Central memory CD8-positive, alpha-beta T cell (primary cell): ENCODE measurements around the gene SLC4A3.
A peak's percentile ranks its signal among the peaks of the same experiment; 100 is the strongest.

Source experiments
- ATAC-seq: fragments of 150-1000 bp; cut with Tn5 transposase; replicated peaks from 2 replicates; pipeline ENCODE4 v1.10.0; 2022; ENCODE audit warnings: mild to moderate bottlenecking, moderate FRiP score, moderate number of reproducible peaks; ENCODE audit not compliant: poor library complexity, severe bottlenecking; ENCODE audit errors: extremely low read depth
- DNase-seq, 2 donors: peaks; one replicate each; pipeline ENCODE4 v3.0.0; 2021; ENCODE audit warnings: low spot score in 2 of 2
- H3K27ac Mint-ChIP-seq: one replicate; pipeline ENCODE4 v1.8.0; 2022; ENCODE audit warnings: low read depth, mild to moderate bottlenecking, moderate library complexity, mixed read lengths
- H3K27me3 Mint-ChIP-seq: one replicate; pipeline ENCODE4 v1.8.0; 2022; ENCODE audit warnings: mixed read lengths
- H3K36me3 Mint-ChIP-seq: one replicate; pipeline ENCODE4 v1.8.0; 2022; ENCODE audit warnings: mild to moderate bottlenecking, moderate library complexity, mixed read lengths; ENCODE audit not compliant: insufficient read depth
- H3K4me1 Mint-ChIP-seq: one replicate; pipeline ENCODE4 v1.8.0; 2022; ENCODE audit warnings: mixed read lengths
- H3K4me3 Mint-ChIP-seq: one replicate; pipeline ENCODE4 v1.8.0; 2022; ENCODE audit warnings: mild to moderate bottlenecking, moderate library complexity, mixed read lengths
- H3K9me3 Mint-ChIP-seq: one replicate; pipeline ENCODE4 v1.8.0; 2022; ENCODE audit warnings: mixed read lengths

SLC4A3 gene

GRCh38 chr2:219605607-219605954 lies 21.8 kb upstream of the SLC4A3 start:
- Mint-ChIP-seq H3K4me3 (no peak overlapping the region), H3K27ac (no peak overlapping the region), H3K36me3 (peaks cover 42% of the 10 kb centered on the region), H3K4me1 (peaks cover 7% of the 10 kb centered on the region), H3K27me3 (no peaks in the 10 kb centered on the region), H3K9me3 (no peaks in the 10 kb centered on the region)
- DNase-seq = no peak
- ATAC-seq = no peak

GRCh38 chr2:219607931-219608330 lies 19.5 kb upstream of the SLC4A3 start:
- peaks cover 15% of the 10 kb centered on the region for H3K4me1 Mint-ChIP-seq
- DNase-seq = no peak

GRCh38 chr2:219608399-219608964 lies 18.9 kb upstream of the SLC4A3 start:
- ATAC-seq (no peak), DNase-seq (no peak)
- Mint-ChIP-seq H3K9me3 (no peaks in the 10 kb centered on the region), H3K27ac (no peak overlapping the region), H3K36me3 (peaks cover 29% of the 10 kb centered on the region), H3K4me1 (peaks cover 16% of the 10 kb centered on the region), H3K27me3 (no peaks in the 10 kb centered on the region), H3K4me3 (no peak overlapping the region)

More at GRCh38 chr2:219607931-219608330, 19.5 kb upstream of the SLC4A3 start:
- H3K27ac Mint-ChIP-seq = no peak overlapping the region
- ATAC-seq = no peak
- H3K9me3 Mint-ChIP-seq = no peaks in the 10 kb centered on the region
- H3K36me3 Mint-ChIP-seq = peaks cover 34% of the 10 kb centered on the region
- H3K27me3 Mint-ChIP-seq = no peaks in the 10 kb centered on the region
- H3K4me3 Mint-ChIP-seq = no peak overlapping the region

GRCh38 chr2:219609149-219609750 lies 18.2 kb upstream of the SLC4A3 start:
- Mint-ChIP-seq H3K36me3 (peaks cover 24% of the 10 kb centered on the region), H3K9me3 (no peaks in the 10 kb centered on the region), H3K4me3 (no peak overlapping the region), H3K27me3 (no peaks in the 10 kb centered on the region), H3K4me1 (peaks cover 18% of the 10 kb centered on the region), H3K27ac (no peak overlapping the region)
- ATAC-seq (no peak), DNase-seq (no peak)

- H3K4me1 Mint-ChIP-seq = peaks cover 21% of the 10 kb centered on the region
- peaks cover 23% of the 10 kb centered on the region for H3K36me3 Mint-ChIP-seq
- no peak overlapping the region for H3K27ac Mint-ChIP-seq
Observed at GRCh38 chr2:219611306-219611705, 16.1 kb upstream of the SLC4A3 start.

GRCh38 chr2:219611866-219612576 lies 15.4 kb upstream of the SLC4A3 start:
- DNase-seq (no peak), ATAC-seq (no peak)
- Mint-ChIP-seq H3K9me3 (no peaks in the 10 kb centered on the region), H3K4me1 (peaks cover 21% of the 10 kb centered on the region), H3K27ac (peak overlapping the region; percentile 58), H3K4me3 (peak overlapping the region; percentile 41), H3K27me3 (no peaks in the 10 kb centered on the region), H3K36me3 (peaks cover 22% of the 10 kb centered on the region)

More at GRCh38 chr2:219611306-219611705, 16.1 kb upstream of the SLC4A3 start:
- Mint-ChIP-seq H3K4me3 (peak overlapping the region; percentile 19), H3K27me3 (no peaks in the 10 kb centered on the region), H3K9me3 (no peaks in the 10 kb centered on the region)
- no peak for ATAC-seq
- DNase-seq = no peak

- ATAC-seq = peak; percentile 67
- no peak for DNase-seq
- no peaks in the 10 kb centered on the region for H3K9me3 Mint-ChIP-seq
- H3K27me3 Mint-ChIP-seq = no peaks in the 10 kb centered on the region
- H3K4me3 Mint-ChIP-seq = peak overlapping the region; percentile 41
- H3K4me1 Mint-ChIP-seq = peaks cover 21% of the 10 kb centered on the region
- H3K36me3 Mint-ChIP-seq = peaks cover 18% of the 10 kb centered on the region
- H3K27ac Mint-ChIP-seq = peak overlapping the region; percentile 58
Observed at GRCh38 chr2:219612577-219613286, 14.7 kb upstream of the SLC4A3 start.

- H3K27me3 Mint-ChIP-seq = no peaks in the 10 kb centered on the region
- peaks cover 21% of the 10 kb centered on the region for H3K4me1 Mint-ChIP-seq
- H3K4me3 Mint-ChIP-seq = no peak overlapping the region
- no peak for ATAC-seq
- DNase-seq = no peak
- peak overlapping the region; percentile 16 for H3K27ac Mint-ChIP-seq
- peaks cover 16% of the 10 kb centered on the region for H3K36me3 Mint-ChIP-seq
- no peaks in the 10 kb centered on the region for H3K9me3 Mint-ChIP-seq
Observed at GRCh38 chr2:219613461-219614070, 13.9 kb upstream of the SLC4A3 start.

GRCh38 chr2:219614076-219614860 lies 13.2 kb upstream of the SLC4A3 start:
- Mint-ChIP-seq H3K27ac (no peak overlapping the region), H3K36me3 (peaks cover 12% of the 10 kb centered on the region), H3K4me3 (peak overlapping the region; percentile 29), H3K9me3 (no peaks in the 10 kb centered on the region), H3K27me3 (no peaks in the 10 kb centered on the region), H3K4me1 (peaks cover 21% of the 10 kb centered on the region)
- DNase-seq = no peak
- no peak for ATAC-seq

GRCh38 chr2:219615036-219615435 lies 12.4 kb upstream of the SLC4A3 start:
- no peak overlapping the region for H3K4me3 Mint-ChIP-seq
- ATAC-seq (no peak), DNase-seq (no peak)
- no peak overlapping the region for H3K27ac Mint-ChIP-seq
- H3K4me1 Mint-ChIP-seq = peaks cover 21% of the 10 kb centered on the region
- no peaks in the 10 kb centered on the region for H3K27me3 Mint-ChIP-seq
- no peaks in the 10 kb centered on the region for H3K9me3 Mint-ChIP-seq
- H3K36me3 Mint-ChIP-seq = peaks cover 6% of the 10 kb centered on the region

- no peaks in the 10 kb centered on the region for H3K27me3 Mint-ChIP-seq
- DNase-seq (no peak), ATAC-seq (no peak)
- H3K9me3 Mint-ChIP-seq = no peaks in the 10 kb centered on the region
- peaks cover 4% of the 10 kb centered on the region for H3K36me3 Mint-ChIP-seq
- H3K4me1 Mint-ChIP-seq = peaks cover 20% of the 10 kb centered on the region
- no peak overlapping the region for H3K4me3 Mint-ChIP-seq
- no peak overlapping the region for H3K27ac Mint-ChIP-seq
Observed at GRCh38 chr2:219615894-219616293, 11.5 kb upstream of the SLC4A3 start.

GRCh38 chr2:219616550-219616949 lies 10.9 kb upstream of the SLC4A3 start:
- no peaks in the 10 kb centered on the region for H3K9me3 Mint-ChIP-seq
- DNase-seq (no peak), ATAC-seq (no peak)
- H3K27ac Mint-ChIP-seq = no peak overlapping the region
- no peaks in the 10 kb centered on the region for H3K27me3 Mint-ChIP-seq
- H3K4me1 Mint-ChIP-seq = peaks cover 15% of the 10 kb centered on the region
- no peak overlapping the region for H3K4me3 Mint-ChIP-seq
- peaks cover 4% of the 10 kb centered on the region for H3K36me3 Mint-ChIP-seq
